NK-92 (cell line): ENCODE results near the gene DNM3.

Experiments
- DNase-seq: peaks from one replicate; lab custom pipeline; 2025; ENCODE audit not compliant: unreplicated experiment; lab: John Stamatoyannopoulos, UW

DNM3 gene

DNA sequence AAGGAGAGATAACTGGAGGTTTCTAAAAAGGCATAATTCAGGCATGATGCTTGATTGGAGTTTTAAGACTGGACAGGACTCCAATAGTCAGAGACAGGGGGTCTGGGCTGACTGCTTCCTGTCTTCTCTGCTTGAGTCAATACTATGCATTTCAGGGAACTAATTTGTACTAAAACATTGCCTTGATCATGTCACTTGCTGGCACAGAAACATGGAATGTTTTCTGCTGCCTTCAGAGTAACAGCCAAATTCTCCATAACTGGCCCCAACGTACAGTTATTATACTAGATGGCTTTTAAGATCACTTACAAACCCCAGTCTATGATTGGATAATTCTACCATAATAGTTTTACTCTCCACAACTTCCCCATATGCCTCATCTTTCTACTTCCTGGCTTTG, 247.0 kb downstream of the DNM3 start:
- DNase-seq: no peak

DNA sequence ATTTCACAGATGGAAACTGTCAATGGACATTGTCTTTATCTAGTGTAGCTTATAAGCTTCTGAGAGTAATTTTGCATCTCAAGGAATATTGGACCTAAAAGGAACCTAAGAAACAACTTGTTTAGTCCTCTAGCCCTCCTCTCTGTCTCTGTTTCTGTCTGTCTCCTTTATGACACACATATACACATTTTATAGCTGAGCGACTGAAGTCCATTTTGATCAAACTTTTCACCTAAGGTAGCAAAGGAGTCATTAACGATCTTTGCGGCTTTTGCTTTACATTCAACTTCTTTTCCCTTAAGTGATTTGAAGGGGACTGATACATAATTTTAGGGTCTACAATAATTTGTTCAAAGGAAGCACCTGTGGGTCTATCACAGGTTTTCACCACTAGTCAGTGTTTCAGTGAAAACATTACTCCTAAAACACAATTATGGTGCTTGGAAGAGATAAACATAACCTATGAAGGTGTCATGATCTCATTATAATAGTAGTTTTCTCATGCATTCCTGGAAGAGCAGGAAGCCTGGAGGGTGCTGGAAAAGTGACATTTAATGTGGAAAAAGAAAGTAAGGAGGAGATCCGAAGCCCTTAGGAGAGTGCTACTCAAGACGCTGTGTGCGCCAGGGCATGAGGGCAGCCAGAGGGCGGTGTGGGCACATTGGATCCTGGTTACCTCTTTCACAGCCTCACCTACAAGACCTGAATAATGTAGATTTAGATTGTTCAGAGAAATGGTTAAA, 248.6 kb downstream of the DNM3 start:
- no peak for DNase-seq

GRCh38 chr1:172090511-172090817, 249.2 kb downstream of the DNM3 start:
- DNase-seq: no peak

DNA sequence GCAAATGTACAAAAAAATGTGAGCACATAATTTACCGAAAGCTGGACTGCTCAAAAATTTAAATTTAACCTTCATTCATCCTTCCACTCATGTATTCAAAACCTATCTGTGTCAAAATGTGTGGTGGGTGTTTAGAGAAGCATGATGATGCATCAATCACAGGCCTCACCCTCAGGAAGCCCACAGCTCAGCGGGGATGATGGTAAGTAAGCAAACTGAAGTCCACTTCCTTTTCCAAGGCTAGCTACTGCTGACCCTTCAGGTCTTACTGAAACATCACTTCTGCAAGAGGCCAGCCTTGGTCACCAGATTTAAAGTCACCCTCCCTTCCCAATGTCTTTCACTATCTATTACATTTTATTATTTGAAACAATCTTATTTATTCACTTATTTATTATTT, 254.5 kb downstream of the DNM3 start:
- DNase-seq: no peak

GRCh38 chr1:172105230-172105629, 263.9 kb downstream of the DNM3 start:
- no peak for DNase-seq

DNA sequence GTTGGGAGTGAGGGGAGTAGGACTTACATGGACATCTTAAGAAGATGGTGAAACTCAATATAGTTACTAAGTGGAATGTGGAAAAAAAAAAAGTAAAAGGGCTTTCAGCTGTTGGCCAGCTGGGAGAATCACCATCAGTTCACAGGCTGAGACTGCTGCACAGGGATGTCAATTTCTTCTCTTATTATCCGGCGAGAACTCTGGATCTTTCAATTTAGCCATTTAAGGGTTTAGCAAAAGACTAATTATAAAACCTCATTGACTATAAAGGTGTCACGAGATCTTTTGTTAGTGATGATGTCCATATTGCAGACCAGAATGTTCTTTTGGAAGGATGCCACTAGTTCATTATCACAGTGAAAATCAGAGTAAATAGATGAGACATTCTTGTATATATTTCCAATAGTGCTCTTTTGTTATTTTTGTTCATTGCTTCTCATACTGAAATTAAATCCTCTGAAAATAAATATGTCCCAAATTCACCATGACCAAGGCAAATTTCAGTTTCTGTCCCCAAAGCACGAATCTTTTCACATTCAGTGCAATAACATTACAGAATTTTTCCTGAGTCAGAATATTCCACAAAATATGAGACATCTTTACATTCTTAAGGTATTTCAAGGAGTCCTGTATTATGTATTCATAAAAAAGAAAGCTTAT, 266.1 kb downstream of the DNM3 start:
- DNase-seq: no peak

- DNase-seq: no peak
Measured at GRCh38 chr1:172108161-172108893, 267.0 kb downstream of the DNM3 start.

GRCh38 chr1:172109359-172109758, 268.1 kb downstream of the DNM3 start:
- DNase-seq: no peak

- DNase-seq: no peak
Measured at GRCh38 chr1:172112576-172112975, 271.3 kb downstream of the DNM3 start.

DNA sequence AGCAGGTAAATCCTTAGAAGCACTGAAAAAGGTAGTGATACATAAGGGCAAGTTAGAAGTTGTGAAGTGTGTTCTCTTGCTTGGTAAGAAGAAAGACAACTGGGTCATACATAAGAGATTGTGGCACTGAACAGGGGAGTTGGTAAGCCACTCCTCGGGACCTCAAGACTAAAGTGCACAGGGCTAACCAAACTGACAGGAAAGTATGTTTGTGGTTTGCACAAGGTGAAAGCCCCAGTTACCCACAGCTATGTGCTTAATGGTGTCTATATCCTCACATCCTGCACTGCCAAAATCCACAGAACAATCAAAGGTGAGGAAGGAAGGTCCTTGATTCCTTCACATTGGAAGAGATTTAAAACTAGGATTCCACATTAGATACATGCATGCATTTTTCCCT, 276.5 kb downstream of the DNM3 start:
- DNase-seq: no peak

DNA sequence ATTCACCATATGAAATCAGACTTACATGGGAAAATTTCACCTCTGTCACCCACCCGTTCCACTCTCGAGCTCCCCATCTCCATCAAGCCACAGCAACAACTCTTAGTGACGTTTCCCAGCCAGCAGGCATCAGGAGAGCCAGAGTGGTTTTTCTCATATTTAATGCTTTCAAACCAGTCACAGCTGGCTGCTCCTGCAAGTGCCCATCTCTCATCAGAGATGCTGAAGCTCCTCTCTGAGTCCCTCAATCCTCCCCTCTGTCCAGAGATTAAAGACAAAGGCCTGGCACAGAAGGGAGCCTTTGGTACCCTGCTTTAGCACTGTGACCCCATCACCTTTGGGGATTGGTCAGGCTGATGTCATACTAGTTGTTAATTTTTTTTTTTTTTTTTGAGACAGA, 277.3 kb downstream of the DNM3 start:
- no peak for DNase-seq

GRCh38 chr1:172119184-172119583, 277.9 kb downstream of the DNM3 start:
- no peak for DNase-seq

GRCh38 chr1:172120381-172120780, 279.1 kb downstream of the DNM3 start:
- DNase-seq: no peak

DNA sequence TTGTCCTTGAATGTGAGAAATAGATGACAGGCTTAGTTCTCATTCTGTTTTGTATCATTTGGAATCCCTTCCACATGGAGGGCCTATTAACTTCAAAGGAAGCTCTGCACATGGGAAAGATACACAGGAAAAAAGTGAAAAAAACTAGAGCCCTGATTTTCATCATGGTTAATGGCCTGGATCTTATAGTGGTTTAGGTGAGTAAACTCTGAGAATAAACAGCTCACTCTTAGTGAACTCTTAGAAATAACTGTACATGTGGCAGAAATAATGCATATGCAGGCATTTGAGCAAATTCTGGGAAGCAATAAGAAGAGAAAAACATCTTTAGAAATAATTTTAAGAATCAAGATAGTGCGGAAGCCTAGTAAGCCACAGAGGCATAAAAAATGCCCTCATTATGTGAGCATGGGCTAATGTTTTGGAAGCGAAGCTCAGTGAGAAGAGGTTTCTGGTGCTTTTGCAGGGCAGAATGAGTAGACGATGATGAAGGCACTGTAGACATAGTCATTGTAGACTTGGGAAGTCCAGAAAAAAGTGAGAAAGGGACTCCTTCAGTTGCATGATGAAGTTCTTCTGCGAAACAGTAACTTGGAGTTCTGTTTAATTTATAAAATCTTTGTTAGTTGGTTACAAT, 279.9 kb downstream of the DNM3 start:
- DNase-seq: no peak

- DNase-seq: no peak
Measured at GRCh38 chr1:172122381-172122780, 281.1 kb downstream of the DNM3 start.

GRCh38 chr1:172125250-172125649, 284.0 kb downstream of the DNM3 start:
- no peak for DNase-seq

- no peak for DNase-seq
Measured at GRCh38 chr1:172125812-172126430, 284.6 kb downstream of the DNM3 start.

GRCh38 chr1:172132836-172133235, 291.5 kb downstream of the DNM3 start:
- no peak for DNase-seq

- no peak for DNase-seq
Measured at GRCh38 chr1:172134087-172134731, 292.9 kb downstream of the DNM3 start.

- DNase-seq: no peak
Measured at GRCh38 chr1:172135076-172135672, 293.9 kb downstream of the DNM3 start.
